HCT116 (cell line): ENCODE results near the gene IL20RB. TPM values are rescaled to one million over a fixed set of nuclear protein-coding genes. Genes with fewer than 3 reads are reported as not detected.

ENCODE experiments used
- ATAC-seq: fragments of 200-7000 bp; cut with Tn5 transposase; 2 replicates; pipeline ENCODE4 v1.9.1; 2020; ENCODE audit warnings: mild to moderate bottlenecking, moderate library complexity
- BruUV-seq: library from RNA; stranded (reverse); fragments of 400-500 nt; replicated peaks from 2 replicates; lab custom pipeline; 2021; lab: Mats Ljungman, UMichigan
- CTCF ChIA-PET: fragments of 300-600 bp; sonication (Branson Sonifier 250); formaldehyde crosslinking; loops from one replicate; lab custom pipeline; 2021; ENCODE audit warnings: antibody characterized with exemption; lab: Charles Lee
- POLR2A ChIA-PET: fragments of 300-600, 350-600 bp; sonication (Branson Sonifier 250); formaldehyde crosslinking; loops from one replicate; lab custom pipeline; 2021; ENCODE audit warnings: antibody characterized with exemption; lab: Charles Lee
- RAD21 ChIA-PET, 2 experiments: fragments of 300-600 bp; sonication (Branson Sonifier 250); formaldehyde crosslinking; loops; one replicate each; lab custom pipeline; 2023; ENCODE audit warnings: low total read pairs in 2 of 2; ENCODE audit not compliant: uncharacterized antibody in 2 of 2, unreplicated experiment in 2 of 2, low non-redundant PET in 1 of 2; lab: Charles Lee
- DNase-seq: peaks from one replicate; pipeline ENCODE4 v3.0.0-alpha.2; 2010; ENCODE audit warnings: low read depth, low spot score
- H2AFZ ChIP-seq: fragments of 200-600 bp; shearing (Covaris generic), sonication (generic); 2 replicates; pipeline ENCODE4 v1.6.1; 2017; ENCODE audit warnings: low read depth, mixed run types, mixed read lengths, antibody characterized with exemption, low read length; ENCODE audit not compliant: poor library complexity, severe bottlenecking
- H3K27ac ChIP-seq: 2 replicates; pipeline ENCODE4 v1.5.1; 2012; ENCODE audit warnings: low read depth, low read length
- H3K27me3 ChIP-seq: fragments of 200-600 bp; sonication (generic); 2 replicates; pipeline ENCODE4 v1.6.1; 2016; ENCODE audit warnings: mixed run types, low read length, mixed read lengths; ENCODE audit not compliant: insufficient read depth
- H3K36me3 ChIP-seq, 2 experiments: fragments of 200-500 bp in 1 of 2; fragments of 200-600 bp in 1 of 2; sonication (Bioruptor generic) in 1 of 2; sonication (generic) in 1 of 2; 2 replicates each; pipeline versions ENCODE4 v1.5.1 to v1.6.1; 2014 to 2016; ENCODE audit warnings: low read length in 2 of 2, inconsistent platforms in 1 of 2, mixed read lengths in 1 of 2, mixed run types in 1 of 2; ENCODE audit not compliant: insufficient read depth in 2 of 2, control insufficient read depth in 1 of 2
- H3K4me1 ChIP-seq, 2 experiments: fragments of 200-600 bp in 1 of 2; sonication (generic) in 1 of 2; 2 replicates each; pipeline versions ENCODE4 v1.5.1 to v1.6.1; 2012 to 2017; ENCODE audit warnings: low read length in 2 of 2, inconsistent platforms in 1 of 2, mild to moderate bottlenecking in 1 of 2, mixed read lengths in 1 of 2, mixed run types in 1 of 2, moderate library complexity in 1 of 2; ENCODE audit not compliant: insufficient read depth in 2 of 2, control insufficient read depth in 1 of 2
- H3K4me2 ChIP-seq: fragments of 200-600 bp; sonication (generic); 2 replicates; pipeline ENCODE4 v1.6.1; 2017; ENCODE audit warnings: mixed run types, low read length, mixed read lengths
- H3K4me3 ChIP-seq, 2 experiments: fragments of 200-600 bp in 1 of 2; sonication (generic) in 1 of 2; replicated peaks in 1 of 2; 2 replicates each; pipeline ENCODE4 v1.5.1; 2011 to 2016; ENCODE audit warnings: low read length in 2 of 2, control low read depth in 1 of 2, low read depth in 1 of 2, mild to moderate bottlenecking in 1 of 2, mixed read lengths in 1 of 2, mixed run types in 1 of 2
- H3K79me2 ChIP-seq: fragments of 200-600 bp; sonication (generic); 2 replicates; pipeline ENCODE4 v1.6.1; 2017; ENCODE audit warnings: mild to moderate bottlenecking, mixed run types, low read length, moderate library complexity, mixed read lengths; ENCODE audit not compliant: insufficient read depth
- H3K9ac ChIP-seq: fragments of 200-600 bp; sonication (generic); 2 replicates; pipeline ENCODE4 v1.6.1; 2016; ENCODE audit warnings: low read length, mixed read lengths
- H3K9me2 ChIP-seq: fragments of 200-600 bp; sonication (generic), shearing (Covaris generic); 2 replicates; pipeline ENCODE4 v1.6.1; 2017; ENCODE audit warnings: mixed run types, mild to moderate bottlenecking, moderate library complexity; ENCODE audit not compliant: insufficient read depth
- H3K9me3 ChIP-seq, 2 experiments: fragments of 200-500 bp in 1 of 2; fragments of 200-600 bp in 1 of 2; sonication (Bioruptor generic) in 1 of 2; sonication (generic) in 1 of 2; 2 replicates each; pipeline ENCODE4 v1.6.1; 2014 to 2017; ENCODE audit warnings: low read length in 2 of 2, mixed read lengths in 2 of 2, inconsistent platforms in 1 of 2, low read depth in 1 of 2, mild to moderate bottlenecking in 1 of 2, mixed run types in 1 of 2, moderate library complexity in 1 of 2; ENCODE audit not compliant: control insufficient read depth in 1 of 2, insufficient read depth in 1 of 2
- H4K20me1 ChIP-seq: fragments of 200-600 bp; sonication (generic), shearing (Covaris generic); 2 replicates; pipeline ENCODE4 v1.6.1; 2017; ENCODE audit warnings: mixed run types, mild to moderate bottlenecking, moderate library complexity; ENCODE audit not compliant: insufficient read depth
- EZH2 ChIP-seq: fragments of 200-600 bp; sonication (generic); IDR thresholded peaks from 2 replicates; pipeline ENCODE4 v1.6.1; 2017; ENCODE audit warnings: antibody characterized with exemption, mixed run types
- EZH2phosphoT487 ChIP-seq: fragments of 200-600 bp; IDR thresholded peaks from 2 replicates; pipeline ENCODE4 v1.6.1; 2018; ENCODE audit warnings: antibody characterized with exemption, borderline replicate concordance
- POLR2A ChIP-seq: IDR thresholded peaks from 2 replicates; pipeline ENCODE4 v1.7.0; 2011; ENCODE audit warnings: borderline replicate concordance; ENCODE audit not compliant: insufficient read depth, insufficient read length; ENCODE audit errors: extremely low read depth
- RAD21 ChIP-seq: IDR thresholded peaks from 2 replicates; pipeline ENCODE4 v1.6.1; 2012; ENCODE audit warnings: low read depth, mild to moderate bottlenecking
- SP1 ChIP-seq: IDR thresholded peaks from 2 replicates; pipeline ENCODE4 v1.6.1; 2012; ENCODE audit warnings: low read depth
- TCF7L2 ChIP-seq: IDR thresholded peaks from 2 replicates; pipeline ENCODE4 v1.7.0; 2011; ENCODE audit warnings: borderline replicate concordance, inconsistent platforms; ENCODE audit not compliant: insufficient read depth, insufficient read length; ENCODE audit errors: extremely low read depth
- YY1 ChIP-seq: IDR thresholded peaks from 2 replicates; pipeline ENCODE4 v1.6.1; 2011; ENCODE audit warnings: low read length, low read depth, moderate library complexity, mild to moderate bottlenecking; ENCODE audit not compliant: insufficient replicate concordance; ENCODE audit errors: extremely low read depth
- intact Hi-C: fragments of 100-400 bp; cut with micrococcal nuclease; formaldehyde crosslinking; loops from 2 replicates; pipeline ENCODE4 v1.10.0; 2022
- total RNA-seq: library from RNA; stranded (reverse); gene quantifications from one replicate; pipeline ENCODE4 v1.2.1, GENCODE V29; 2021; ENCODE audit not compliant: unreplicated experiment
- TF ChIP-seq, protein P1 (sequence below): IDR thresholded peaks from 2 replicates; pipeline ENCODE4 v1.6.1; 2012
- TF ChIP-seq, protein P2 (sequence below), 3 experiments: fragments of 200-600 bp in 1 of 3; sonication (generic) in 1 of 3; IDR thresholded peaks in 2 of 3; conservative IDR thresholded peaks in 1 of 3; 2 replicates each; pipeline ENCODE4 v1.5.1; 2012 to 2017; ENCODE audit warnings: low read depth in 2 of 3, low read length in 2 of 3, antibody characterized with exemption in 1 of 3, borderline replicate concordance in 1 of 3, control low read depth in 1 of 3, mild to moderate bottlenecking in 1 of 3, mixed read lengths in 1 of 3, mixed run types in 1 of 3, moderate library complexity in 1 of 3; ENCODE audit not compliant: insufficient read depth in 1 of 3

IL20RB gene
- total RNA-seq, 1 experiment from 2014 or later, result 6.1 TPM

DNA sequence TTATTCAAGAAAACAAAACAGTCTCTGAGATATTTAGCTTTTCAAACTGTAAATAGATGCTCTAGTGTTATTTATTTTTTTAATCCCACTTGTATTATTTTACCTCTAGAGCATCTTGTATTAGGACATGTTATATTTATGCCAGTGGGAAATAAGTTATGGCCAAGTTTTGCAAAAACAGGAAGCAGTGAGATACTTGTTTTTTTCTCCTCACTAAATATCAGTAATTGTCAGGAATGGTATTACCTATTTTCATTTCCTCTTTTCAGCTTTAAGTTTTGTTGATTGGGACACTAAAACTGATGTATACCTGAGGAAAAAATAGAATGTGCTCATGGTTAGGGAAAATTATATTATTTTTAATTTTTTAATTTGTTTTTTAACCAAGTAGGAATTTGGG, 8.6 kb upstream of the IL20RB start:
- Histone ChIP-seq H3K27me3 (no peaks in the 10 kb centered on the region), H3K9ac (no peak overlapping the region), H3K36me3 (peaks cover 0 to 6% of the 10 kb centered on the region in 2 experiments; a peak in 1 of 4 replicates), H4K20me1 (no peaks in the 10 kb centered on the region), H3K4me3 (no peak overlapping the region)
- intact Hi-C loops, result loop anchor here (2.0 kb wide), 1 partner anchor 66 kb away; no protein-coding TSS in a partner anchor
- TF ChIP-seq SP1, result no peak
- TF ChIP-seq, protein P1, sequence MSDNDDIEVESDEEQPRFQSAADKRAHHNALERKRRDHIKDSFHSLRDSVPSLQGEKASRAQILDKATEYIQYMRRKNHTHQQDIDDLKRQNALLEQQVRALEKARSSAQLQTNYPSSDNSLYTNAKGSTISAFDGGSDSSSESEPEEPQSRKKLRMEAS, result no peak
- no peak for TF ChIP-seq EZH2
- no peak for TF ChIP-seq TCF7L2
- TF ChIP-seq EZH2phosphoT487, result no peak
- TF ChIP-seq, all 23 proteins: peak for 0
- Histone ChIP-seq H3K4me2 (no peak overlapping the region), H3K79me2 (0 out of 2 replicates have a peak, but pooled peaks cover 3% of the 10 kb centered on the region), H2AFZ (no peak overlapping the region), H3K27ac (no peak overlapping the region), H3K9me3 (no peaks in the 10 kb centered on the region), H3K9me2 (no peaks in the 10 kb centered on the region), H3K4me1 (peaks cover 0 to 9% of the 10 kb centered on the region in 2 experiments; a peak in 2 of 4 replicates)
- DNase-seq, result no peak
- no peak for ATAC-seq
- BruUV-seq, result no TSS peak
- POLR2A ChIA-PET, result no interaction called here
- CTCF ChIA-PET, result no interaction called here
- RAD21 ChIA-PET, result no interaction called here

DNA sequence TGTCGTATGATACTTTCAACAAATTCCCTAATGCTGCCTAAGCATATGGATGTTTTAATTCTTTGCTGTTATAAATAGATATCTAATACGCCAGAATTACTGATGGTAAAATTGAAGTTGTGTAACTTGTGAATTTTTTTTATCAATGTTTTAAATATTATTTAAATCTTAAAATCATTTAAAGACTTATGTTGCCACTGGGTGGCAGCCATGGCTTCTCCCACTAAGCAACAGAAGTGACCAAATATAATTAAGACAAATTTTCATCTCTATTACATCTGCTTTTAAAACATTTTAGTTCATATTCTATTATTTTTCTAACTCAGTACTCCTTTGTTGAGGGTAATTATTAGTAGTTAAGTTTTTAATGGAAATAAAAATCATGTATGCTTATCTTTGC, 8.1 kb upstream of the IL20RB start:
- 0 out of 2 replicates have a peak, but pooled peaks cover 3% of the 10 kb centered on the region for H3K79me2 ChIP-seq
- DNase-seq (no peak), ATAC-seq (no peak)
- CTCF ChIA-PET, result interaction anchor here (0.8 kb wide), 1 partner anchor 64 kb away, joined by 3 read pairs; no protein-coding TSS in a partner anchor
- no peaks in the 10 kb centered on the region for H3K9me2 ChIP-seq
- H3K36me3 ChIP-seq, result peaks cover 0 to 6% of the 10 kb centered on the region in 2 experiments; a peak in 1 of 4 replicates
- peaks cover 2 to 15% of the 10 kb centered on the region in 2 experiments; a peak in 3 of 4 replicates for H3K4me1 ChIP-seq
- intact Hi-C loops, result loop anchor here (2.0 kb wide), 1 partner anchor 65 kb away; no protein-coding TSS in a partner anchor
- no peak overlapping the region for H2AFZ ChIP-seq
- BruUV-seq, result no TSS peak
- POLR2A ChIA-PET, result no interaction called here
- H3K4me3 ChIP-seq, result no peak overlapping the region
- no peaks in the 10 kb centered on the region for H4K20me1 ChIP-seq
- no peaks in the 10 kb centered on the region for H3K27me3 ChIP-seq
- no peak overlapping the region for H3K9ac ChIP-seq
- no peaks in the 10 kb centered on the region for H3K9me3 ChIP-seq
- RAD21 ChIA-PET, result interaction anchor here in 1 of 2 experiments (1.9 kb wide), 1 partner anchor 64 kb away, joined by 5 read pairs; no protein-coding TSS in a partner anchor
- TF ChIP-seq, protein P2, sequence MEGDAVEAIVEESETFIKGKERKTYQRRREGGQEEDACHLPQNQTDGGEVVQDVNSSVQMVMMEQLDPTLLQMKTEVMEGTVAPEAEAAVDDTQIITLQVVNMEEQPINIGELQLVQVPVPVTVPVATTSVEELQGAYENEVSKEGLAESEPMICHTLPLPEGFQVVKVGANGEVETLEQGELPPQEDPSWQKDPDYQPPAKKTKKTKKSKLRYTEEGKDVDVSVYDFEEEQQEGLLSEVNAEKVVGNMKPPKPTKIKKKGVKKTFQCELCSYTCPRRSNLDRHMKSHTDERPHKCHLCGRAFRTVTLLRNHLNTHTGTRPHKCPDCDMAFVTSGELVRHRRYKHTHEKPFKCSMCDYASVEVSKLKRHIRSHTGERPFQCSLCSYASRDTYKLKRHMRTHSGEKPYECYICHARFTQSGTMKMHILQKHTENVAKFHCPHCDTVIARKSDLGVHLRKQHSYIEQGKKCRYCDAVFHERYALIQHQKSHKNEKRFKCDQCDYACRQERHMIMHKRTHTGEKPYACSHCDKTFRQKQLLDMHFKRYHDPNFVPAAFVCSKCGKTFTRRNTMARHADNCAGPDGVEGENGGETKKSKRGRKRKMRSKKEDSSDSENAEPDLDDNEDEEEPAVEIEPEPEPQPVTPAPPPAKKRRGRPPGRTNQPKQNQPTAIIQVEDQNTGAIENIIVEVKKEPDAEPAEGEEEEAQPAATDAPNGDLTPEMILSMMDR (IDR thresholded peaks at IDR 0.05 in 2 of 3, conservative IDR thresholded peaks at IDR 0.05 in 1 of 3; ENCODE audit: borderline replicate concordance in 1 of 3, insufficient read depth in 1 of 3, low read depth in 2 of 3, low read length in 2 of 3), result peak in 2 of 3 experiments; percentile 23 to 30; a peak in 2 of 6 replicates
- TF ChIP-seq YY1 (no peak), SP1 (no peak), POLR2A (no peak), TCF7L2 (no peak), EZH2phosphoT487 (no peak), RAD21 (peak; percentile 51; the same call in 1 of the 2 replicates)
- no peak overlapping the region for H3K4me2 ChIP-seq
- H3K27ac ChIP-seq, result no peak overlapping the region
